Dendritic cell treated with granulocyte-macrophage colony-stimulating factor and Interleukin-4, amounts not matched to agents 40 ng/mL and 50 ng/mL, for 4 days (primary cell): ENCODE data around the gene TTC16.
A peak's percentile ranks its signal among the peaks of the same experiment; 100 is the strongest.
"Not testable (repeated sequence)": the region's sequence is repeated elsewhere in the genome, so short reads cannot be mapped to it uniquely, and the experiment has no call there.

Source experiments
- H3K27ac Mint-ChIP-seq: one replicate; pipeline ENCODE4 v1.8.0; 2022; ENCODE audit warnings: mild to moderate bottlenecking, mixed read lengths
- H3K27me3 Mint-ChIP-seq: one replicate; pipeline ENCODE4 v1.8.0; 2022; ENCODE audit warnings: mild to moderate bottlenecking, mixed read lengths
- H3K36me3 Mint-ChIP-seq: one replicate; pipeline ENCODE4 v1.8.0; 2022; ENCODE audit warnings: low read depth, mixed read lengths
- H3K4me1 Mint-ChIP-seq: one replicate; pipeline ENCODE4 v1.8.0; 2022; ENCODE audit warnings: low read depth, mixed read lengths
- H3K4me3 Mint-ChIP-seq: one replicate; pipeline ENCODE4 v1.8.0; 2022; ENCODE audit warnings: mild to moderate bottlenecking, moderate library complexity, mixed read lengths
- H3K9me3 Mint-ChIP-seq: one replicate; pipeline ENCODE4 v1.8.0; 2022; ENCODE audit warnings: mixed read lengths
- intact Hi-C: fragments of 100-400 bp; cut with micrococcal nuclease; formaldehyde crosslinking; loops from one replicate; pipeline ENCODE4 v1.15.0; 2022

The TTC16 gene

DNA sequence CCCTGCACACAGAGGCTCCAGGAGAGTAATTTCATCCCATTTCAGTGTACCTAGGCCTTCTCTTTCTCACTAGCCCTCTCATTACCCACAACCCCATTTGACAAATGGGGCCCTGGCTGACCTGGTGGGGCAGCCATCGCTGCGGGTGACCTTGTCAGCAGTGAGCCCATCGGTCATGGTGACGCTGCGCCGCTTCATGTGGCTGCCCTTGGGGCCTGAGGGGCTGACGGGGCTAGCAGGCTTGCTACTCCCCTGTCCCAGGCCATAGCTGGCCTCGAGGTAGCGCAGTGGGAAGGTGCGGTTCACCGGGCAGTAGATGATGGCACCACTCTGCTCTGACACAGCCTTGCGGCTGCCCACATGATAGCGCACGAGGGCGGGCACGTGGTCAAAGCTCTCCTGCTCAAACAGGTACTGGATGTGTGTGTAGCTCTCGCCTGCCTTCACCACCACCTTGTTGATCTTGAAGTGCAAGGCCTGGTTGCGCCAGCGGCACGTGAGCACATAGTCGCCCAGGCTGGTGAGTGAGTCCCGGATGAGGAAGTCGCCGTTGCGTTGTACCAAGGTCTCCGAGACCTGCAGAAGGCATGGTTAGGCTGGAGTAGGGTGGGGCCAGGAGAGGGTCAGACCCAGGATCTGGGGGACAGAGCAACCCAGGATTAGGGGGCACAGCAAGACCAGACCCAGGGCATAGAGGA lies 33.4 kb downstream of the TTC16 start:
- H3K4me1 Mint-ChIP-seq, result peaks cover 18% of the 10 kb centered on the region
- H3K27me3 Mint-ChIP-seq, result no peaks in the 10 kb centered on the region
- H3K4me3 Mint-ChIP-seq, result no peak overlapping the region
- H3K36me3 Mint-ChIP-seq, result peaks cover 87% of the 10 kb centered on the region
- H3K27ac Mint-ChIP-seq, result no peak overlapping the region
- intact Hi-C loops, result no loop called here
- no peaks in the 10 kb centered on the region for H3K9me3 Mint-ChIP-seq

DNA sequence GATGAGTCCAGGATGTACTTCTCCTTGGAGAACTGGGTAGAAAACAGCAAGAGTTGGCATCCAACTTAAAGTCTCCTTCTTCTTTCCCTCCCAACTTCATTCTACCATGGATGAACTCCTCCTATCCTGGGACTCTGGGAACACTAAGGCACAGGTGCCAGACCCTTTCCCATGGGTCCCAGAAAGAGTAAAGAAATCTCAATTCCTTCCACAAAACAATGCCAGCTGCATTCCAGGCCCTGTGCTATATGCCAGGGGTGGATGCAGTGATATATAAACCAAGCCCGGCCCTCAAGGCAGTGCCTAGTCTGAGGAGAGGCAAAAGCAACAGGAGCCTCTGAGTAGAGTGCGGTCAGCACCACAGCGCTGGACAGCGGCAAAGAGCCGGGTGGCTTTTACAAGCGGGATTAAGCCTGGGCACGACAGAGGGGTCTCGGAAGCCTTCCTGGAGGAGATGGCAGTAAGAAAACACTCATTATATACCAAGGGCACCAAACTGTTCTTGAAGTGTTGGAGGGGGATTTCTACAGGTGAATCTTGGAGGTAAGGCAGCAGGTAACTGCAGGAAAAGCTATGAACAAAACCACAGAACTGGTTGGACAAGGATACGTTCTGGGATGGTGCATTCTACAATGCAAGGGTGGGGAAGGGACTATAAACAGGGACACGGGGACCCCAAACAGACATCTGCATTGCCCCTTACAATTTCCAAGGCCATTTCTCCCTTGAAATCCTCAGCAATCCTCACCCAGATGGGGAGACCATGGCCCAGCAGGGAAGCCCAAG lies 35.6 kb downstream of the TTC16 start:
- H3K4me1 Mint-ChIP-seq, result peaks cover 23% of the 10 kb centered on the region
- intact Hi-C loops, result no loop called here
- H3K36me3 Mint-ChIP-seq, result peaks cover 74% of the 10 kb centered on the region
- no peaks in the 10 kb centered on the region for H3K27me3 Mint-ChIP-seq
- H3K9me3 Mint-ChIP-seq, result no peaks in the 10 kb centered on the region
- H3K27ac Mint-ChIP-seq, result no peak overlapping the region
- H3K4me3 Mint-ChIP-seq, result no peak overlapping the region

DNA sequence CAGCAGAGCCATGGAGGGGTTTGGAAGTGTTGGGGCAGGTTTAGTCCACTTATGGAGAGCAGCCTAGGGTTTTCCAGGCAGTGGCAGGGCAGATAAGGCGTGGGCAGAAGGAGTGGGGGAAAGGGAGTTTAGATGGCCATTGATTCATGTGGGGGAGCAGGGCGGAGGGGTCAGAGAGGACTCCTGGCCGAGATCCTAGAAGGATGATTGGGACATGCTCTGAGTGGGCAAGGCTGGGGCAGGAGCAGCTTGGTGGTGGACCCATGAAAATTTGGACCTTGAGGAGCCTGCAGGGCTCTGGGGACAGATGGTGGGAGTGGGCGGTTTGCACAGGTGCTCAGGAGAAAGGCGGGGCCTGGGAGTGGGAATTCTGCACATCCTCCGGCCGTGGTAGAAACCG lies 37.3 kb downstream of the TTC16 start:
- H3K27me3 Mint-ChIP-seq, result no peaks in the 10 kb centered on the region
- intact Hi-C loops, result no loop called here
- no peaks in the 10 kb centered on the region for H3K9me3 Mint-ChIP-seq
- no peak overlapping the region for H3K27ac Mint-ChIP-seq
- H3K4me1 Mint-ChIP-seq, result peaks cover 23% of the 10 kb centered on the region
- H3K4me3 Mint-ChIP-seq, result no peak overlapping the region
- H3K36me3 Mint-ChIP-seq, result peaks cover 57% of the 10 kb centered on the region

DNA sequence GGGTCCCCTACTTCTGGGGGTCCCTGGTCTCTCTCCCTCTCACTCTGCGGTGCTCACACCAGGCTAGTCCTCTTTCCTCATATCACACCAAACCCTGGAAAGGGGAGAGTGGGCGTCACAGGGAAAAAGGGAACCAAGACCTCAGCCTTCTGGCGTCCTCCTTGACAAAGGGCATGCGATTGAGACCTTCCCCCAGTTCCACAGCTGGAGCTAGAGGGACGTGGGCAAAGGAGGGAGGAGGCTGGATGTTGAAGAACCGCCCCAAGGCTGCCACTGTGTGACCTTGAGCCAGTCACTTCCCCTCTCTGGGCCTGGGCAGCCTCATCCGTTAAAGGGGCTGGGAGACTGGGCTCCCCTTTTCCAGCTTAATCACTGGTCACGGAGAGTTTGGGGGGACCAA lies 37.7 kb downstream of the TTC16 start:
- Mint-ChIP-seq H3K4me3 (no peak overlapping the region), H3K27ac (no peak overlapping the region), H3K4me1 (peaks cover 26% of the 10 kb centered on the region), H3K27me3 (no peaks in the 10 kb centered on the region), H3K9me3 (no peaks in the 10 kb centered on the region), H3K36me3 (peaks cover 56% of the 10 kb centered on the region)
- intact Hi-C loops, result no loop called here

DNA sequence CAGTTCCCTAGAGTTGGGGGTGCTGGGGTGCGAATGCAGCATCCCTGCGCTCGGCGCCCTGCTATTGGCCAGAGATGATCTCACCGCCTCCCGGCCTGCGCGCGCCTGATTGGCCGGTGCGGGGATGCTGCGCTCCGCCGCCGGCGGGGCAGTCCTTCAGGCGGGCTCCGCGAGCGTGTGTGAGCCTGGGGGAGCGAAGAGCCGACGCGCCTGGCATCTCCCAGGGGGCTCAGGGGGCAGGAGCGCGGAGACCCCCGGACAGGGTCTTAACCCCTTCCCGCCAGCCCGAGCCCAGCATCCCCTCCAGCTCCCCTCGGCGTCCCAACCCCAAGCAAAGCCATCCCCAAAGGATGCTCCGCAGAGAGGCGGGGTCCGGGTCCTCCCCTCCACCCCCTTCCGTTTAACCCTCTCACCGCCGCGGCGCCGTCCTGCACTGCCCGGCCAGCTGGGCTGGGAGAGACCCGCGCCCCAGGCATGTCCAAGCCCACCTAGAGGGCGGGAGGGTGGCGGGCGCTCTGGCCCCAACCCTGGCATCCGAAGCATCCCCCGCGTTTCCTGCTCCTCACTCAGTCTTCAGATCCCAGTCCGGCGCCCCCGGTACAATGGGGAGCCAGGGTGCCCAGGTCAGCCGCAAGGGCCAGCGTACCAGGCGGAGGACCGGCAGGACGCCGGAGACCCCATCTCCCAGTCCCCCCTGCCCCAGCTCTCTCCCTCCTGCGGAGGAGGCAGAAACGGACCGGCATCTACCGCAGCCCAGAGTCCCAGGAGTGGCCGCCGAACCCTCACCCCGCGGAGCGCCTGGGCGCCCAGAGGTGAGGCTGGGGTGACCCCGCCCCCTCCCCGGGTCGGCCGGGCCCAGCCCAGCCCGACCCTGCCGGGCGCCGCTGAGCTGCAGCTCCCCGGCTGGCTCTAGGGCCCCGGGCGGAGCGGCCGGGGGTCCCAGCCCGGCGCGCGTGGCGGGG lies 38.5 kb downstream of the TTC16 start:
- Mint-ChIP-seq H3K4me1 (peaks cover 29% of the 10 kb centered on the region), H3K27ac (no peak overlapping the region), H3K27me3 (no peaks in the 10 kb centered on the region), H3K9me3 (no peaks in the 10 kb centered on the region), H3K4me3 (no peak overlapping the region), H3K36me3 (peaks cover 54% of the 10 kb centered on the region)
- intact Hi-C loops, result no loop called here

DNA sequence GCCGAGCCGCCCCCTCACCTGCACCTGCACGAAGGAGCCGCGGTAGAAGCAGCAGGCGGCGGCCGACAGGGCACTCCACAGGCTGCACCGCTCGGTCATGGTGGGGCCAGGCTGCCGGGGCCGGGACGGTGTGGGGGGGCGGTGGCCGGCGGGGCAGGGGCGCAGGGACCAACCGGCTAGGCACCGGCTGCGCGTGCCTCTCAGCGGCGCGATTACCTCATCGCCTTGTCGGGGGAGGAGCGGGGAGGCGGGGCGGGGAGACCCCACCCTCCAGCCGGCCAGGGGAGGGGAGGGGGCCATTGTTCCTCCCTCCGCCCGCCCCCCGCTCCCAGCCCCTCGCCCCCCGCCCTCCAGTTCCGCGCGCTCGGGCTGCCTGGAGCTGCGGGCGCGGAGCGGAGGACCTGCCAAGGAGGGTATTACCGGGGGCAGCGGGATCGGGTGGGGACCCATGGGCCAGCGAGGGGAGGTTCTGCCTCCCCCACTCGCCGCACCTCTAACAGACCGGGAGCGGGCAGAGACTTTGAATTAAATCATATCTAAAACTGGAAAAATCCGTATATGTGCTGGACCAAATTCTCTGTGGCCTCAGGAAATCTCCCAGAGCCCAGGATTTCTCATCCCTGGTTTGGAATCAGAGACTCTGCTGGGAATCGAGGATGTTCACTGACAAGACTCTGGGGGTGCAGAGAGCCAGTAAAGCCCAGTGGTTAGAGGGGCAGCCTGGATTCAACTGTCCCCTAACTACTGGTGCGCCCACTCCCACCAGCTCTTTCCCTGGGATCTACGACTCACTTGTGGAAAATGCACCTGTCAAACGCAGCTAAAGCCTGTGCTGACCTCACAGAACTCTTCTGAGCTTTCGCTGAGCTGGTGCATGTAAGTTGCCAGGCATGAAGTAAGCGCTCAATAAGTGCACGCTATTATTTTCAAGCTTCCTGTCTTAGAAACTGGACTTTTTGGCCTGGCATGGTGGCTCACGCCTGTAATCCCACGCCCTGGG lies 39.5 kb downstream of the TTC16 start:
- H3K27ac Mint-ChIP-seq, result no peak overlapping the region
- no peaks in the 10 kb centered on the region for H3K27me3 Mint-ChIP-seq
- peaks cover 44% of the 10 kb centered on the region for H3K36me3 Mint-ChIP-seq
- no peaks in the 10 kb centered on the region for H3K9me3 Mint-ChIP-seq
- H3K4me1 Mint-ChIP-seq, result peaks cover 29% of the 10 kb centered on the region
- no peak overlapping the region for H3K4me3 Mint-ChIP-seq
- intact Hi-C loops, result no loop called here

DNA sequence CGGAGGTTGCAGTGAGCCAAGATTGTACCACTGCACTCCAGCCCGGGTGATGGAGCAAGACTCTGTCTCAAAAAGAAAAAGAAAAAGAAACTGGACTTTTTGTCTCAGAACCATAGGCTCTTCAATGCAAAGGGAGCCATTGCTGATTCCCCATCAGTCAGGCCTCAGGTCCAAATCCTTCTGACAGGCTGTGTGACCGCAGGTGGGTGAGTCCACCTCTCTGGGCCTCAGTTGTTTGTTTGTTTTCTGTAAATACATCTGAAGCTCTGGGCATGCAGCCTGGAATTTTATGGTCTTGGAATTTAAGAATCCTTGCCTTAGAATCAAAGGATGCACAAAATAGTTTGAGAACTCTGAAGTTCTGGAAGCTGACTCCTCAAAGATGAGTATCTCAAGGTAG lies 40.4 kb downstream of the TTC16 start:
- Mint-ChIP-seq H3K9me3 (no peaks in the 10 kb centered on the region), H3K4me1 (peaks cover 33% of the 10 kb centered on the region), H3K27me3 (no peaks in the 10 kb centered on the region), H3K27ac (no peak overlapping the region), H3K36me3 (peaks cover 40% of the 10 kb centered on the region), H3K4me3 (no peak overlapping the region)
- intact Hi-C loops, result no loop called here

DNA sequence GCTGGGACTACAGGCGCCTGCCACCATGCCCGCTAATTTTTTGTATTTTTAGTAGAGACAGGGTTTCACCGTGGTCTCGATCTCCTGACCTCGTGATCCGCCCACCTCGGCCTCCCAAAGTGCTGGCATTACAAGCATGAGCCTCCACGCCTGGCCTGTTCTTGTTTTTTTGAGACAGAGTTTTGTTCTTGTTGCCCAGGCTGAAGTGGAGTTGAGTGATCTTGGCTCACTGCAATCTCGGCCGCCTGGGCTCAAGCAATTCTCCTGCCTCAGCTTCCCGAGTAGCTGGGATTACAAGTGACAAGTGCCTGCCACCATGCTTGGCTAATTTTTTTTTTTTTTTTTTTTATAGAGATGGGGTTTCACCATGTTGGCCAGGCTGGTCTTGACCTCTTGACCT lies 40.9 kb downstream of the TTC16 start:
- intact Hi-C loops, H3K4me3 Mint-ChIP-seq, H3K27me3 Mint-ChIP-seq, H3K9me3 Mint-ChIP-seq, H3K27ac Mint-ChIP-seq: not testable (repeated sequence)
- Mint-ChIP-seq H3K4me1 (peaks cover 38% of the 10 kb centered on the region), H3K36me3 (peaks cover 38% of the 10 kb centered on the region)

DNA sequence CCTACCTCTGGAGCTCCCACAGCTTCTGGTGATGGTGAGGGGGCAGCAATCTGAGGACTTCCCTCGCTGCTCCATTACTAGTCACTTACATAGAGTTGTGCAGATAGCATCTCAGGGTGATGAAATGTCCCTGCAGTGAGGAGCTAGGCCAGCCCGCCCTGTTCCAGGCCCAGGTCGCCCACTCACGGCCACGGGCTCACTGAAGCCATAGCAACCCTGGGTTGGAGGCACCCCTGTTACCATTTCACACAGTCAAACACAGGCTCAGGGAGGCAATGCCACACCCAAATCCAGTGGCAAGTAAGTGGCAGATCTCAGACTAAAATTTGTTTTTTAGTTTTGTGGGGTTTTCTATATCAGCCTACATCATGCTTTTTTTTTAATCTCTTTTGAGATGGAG lies 43.0 kb downstream of the TTC16 start:
- H3K36me3 Mint-ChIP-seq, result peaks cover 27% of the 10 kb centered on the region
- H3K4me3 Mint-ChIP-seq, result no peak overlapping the region
- no peaks in the 10 kb centered on the region for H3K9me3 Mint-ChIP-seq
- H3K4me1 Mint-ChIP-seq, result peaks cover 45% of the 10 kb centered on the region
- no peak overlapping the region for H3K27ac Mint-ChIP-seq
- no peaks in the 10 kb centered on the region for H3K27me3 Mint-ChIP-seq
- intact Hi-C loops, result no loop called here

DNA sequence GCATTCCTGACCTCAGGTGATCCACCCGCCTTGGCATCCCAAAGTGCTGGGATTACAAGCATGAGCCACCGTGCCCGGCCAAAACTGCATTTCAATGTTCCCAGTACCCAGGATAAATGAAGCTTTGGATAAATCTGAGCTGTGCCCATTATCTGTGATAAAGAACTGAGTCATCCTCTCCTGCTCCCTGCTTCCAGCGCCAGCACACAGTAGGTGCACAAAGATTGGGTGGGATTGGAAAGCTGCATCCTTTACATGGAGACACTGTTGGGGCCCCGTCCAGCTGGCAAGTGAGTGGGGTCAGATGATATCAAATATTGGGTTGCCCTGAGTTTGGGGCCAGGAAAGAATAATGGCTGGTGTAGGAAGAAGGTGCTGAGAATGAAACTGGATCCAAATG lies 45.2 kb downstream of the TTC16 start:
- H3K9me3 Mint-ChIP-seq, result no peaks in the 10 kb centered on the region
- intact Hi-C loops, result loop anchor here (5.0 kb wide), 1 partner anchor 36 kb away; no protein-coding TSS in a partner anchor
- peaks cover 56% of the 10 kb centered on the region for H3K4me1 Mint-ChIP-seq
- no peaks in the 10 kb centered on the region for H3K27me3 Mint-ChIP-seq
- no peak overlapping the region for H3K4me3 Mint-ChIP-seq
- H3K27ac Mint-ChIP-seq, result peak overlapping the region; percentile 86
- peaks cover 35% of the 10 kb centered on the region for H3K36me3 Mint-ChIP-seq

DNA sequence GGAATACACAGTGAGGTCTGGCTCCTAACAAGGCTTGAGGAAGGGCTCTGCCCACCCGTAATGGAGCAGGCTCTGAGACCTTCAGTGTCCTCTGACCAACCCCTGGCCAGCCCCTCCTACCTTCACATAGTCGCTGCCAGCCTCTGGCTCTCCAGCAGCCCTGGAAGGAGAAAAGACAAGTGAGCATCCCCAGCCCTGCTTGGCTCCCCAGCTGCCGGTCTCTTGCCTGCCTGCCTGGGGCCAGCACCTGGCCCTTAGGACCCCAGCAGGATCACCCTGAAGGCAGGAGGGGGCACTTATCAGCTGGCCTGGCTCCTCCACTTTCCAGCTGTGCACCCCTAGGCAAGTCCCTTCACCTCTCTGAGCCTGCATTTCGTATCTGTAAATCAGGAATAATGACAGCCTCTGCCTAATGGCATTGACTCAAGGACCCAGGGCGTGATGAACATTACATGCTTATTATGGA lies 45.6 kb downstream of the TTC16 start:
- no peaks in the 10 kb centered on the region for H3K9me3 Mint-ChIP-seq
- H3K36me3 Mint-ChIP-seq, result peaks cover 40% of the 10 kb centered on the region
- peak overlapping the region; percentile 86 for H3K27ac Mint-ChIP-seq
- intact Hi-C loops, result loop anchor here (5.0 kb wide), 1 partner anchor 36 kb away; no protein-coding TSS in a partner anchor
- no peaks in the 10 kb centered on the region for H3K27me3 Mint-ChIP-seq
- no peak overlapping the region for H3K4me3 Mint-ChIP-seq
- H3K4me1 Mint-ChIP-seq, result peaks cover 61% of the 10 kb centered on the region

DNA sequence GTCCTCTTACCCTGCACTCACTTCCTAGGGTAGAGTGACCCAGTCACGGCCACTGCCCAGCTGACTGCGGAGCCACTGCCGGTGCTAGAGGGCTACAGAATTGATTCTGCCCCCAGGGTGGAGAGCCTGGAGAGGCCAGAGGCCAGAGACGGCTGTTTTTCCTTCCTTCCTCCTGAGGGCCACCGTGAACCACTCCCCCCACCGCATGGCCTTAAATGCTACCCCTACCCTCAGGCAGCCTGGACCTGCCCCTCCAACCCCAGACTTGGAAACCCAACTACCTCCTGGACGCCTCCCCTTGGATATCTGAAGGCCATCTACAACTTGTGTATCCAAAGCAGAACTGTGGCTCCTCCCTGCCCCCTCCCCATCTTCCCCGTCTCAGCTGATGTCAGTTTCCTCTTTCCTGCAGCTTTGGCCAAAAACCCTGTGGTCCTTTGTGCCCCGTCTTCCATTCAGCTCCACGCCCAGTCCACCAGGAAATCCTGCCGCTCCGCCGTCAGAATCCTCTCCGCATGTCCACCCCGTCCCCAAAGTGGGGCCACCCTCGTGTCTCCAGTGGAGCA lies 46.3 kb downstream of the TTC16 start:
- peaks cover 46% of the 10 kb centered on the region for H3K36me3 Mint-ChIP-seq
- H3K27me3 Mint-ChIP-seq, result no peaks in the 10 kb centered on the region
- H3K4me3 Mint-ChIP-seq, result peak overlapping the region; percentile 64
- H3K4me1 Mint-ChIP-seq, result peaks cover 68% of the 10 kb centered on the region
- H3K9me3 Mint-ChIP-seq, result no peaks in the 10 kb centered on the region
- intact Hi-C loops, result loop anchor here (5.0 kb wide), 1 partner anchor 35 kb away; no protein-coding TSS in a partner anchor
- H3K27ac Mint-ChIP-seq, result peak overlapping the region; percentile 86
